H7 (cell line): Measurements from ENCODE around the gene DPYD. TPM values are rescaled to one million over a fixed set of nuclear protein-coding genes. Genes with fewer than 3 reads are reported as not detected.

ENCODE experiments used
- DNase-seq: peaks from one replicate; pipeline ENCODE4 v3.0.0; 2012
- H3K27me3 ChIP-seq: 2 replicates; pipeline ENCODE4 v1.6.0; 2011; ENCODE audit warnings: mild to moderate bottlenecking, low read length; ENCODE audit not compliant: control insufficient read depth, insufficient read depth
- H3K36me3 ChIP-seq: replicated peaks from 2 replicates; pipeline ENCODE4 v1.5.1; 2011; ENCODE audit warnings: low read length; ENCODE audit not compliant: control insufficient read depth, insufficient read depth
- H3K4me3 ChIP-seq: 2 replicates; pipeline ENCODE4 v1.5.1; 2011; ENCODE audit warnings: low read depth, mild to moderate bottlenecking, control low read depth, low read length, moderate library complexity; ENCODE audit not compliant: insufficient read depth
- total RNA-seq: library from RNA; depleted of rRNA; stranded (reverse); fragments of >200 nt; shearing (Covaris generic); gene quantifications from 2 replicates; pipeline ENCODE4 v1.2.3, GENCODE V29; 2014

Gene DPYD
- total RNA-seq, 1 experiment from 2014 or later: 0.59 TPM

DNA sequence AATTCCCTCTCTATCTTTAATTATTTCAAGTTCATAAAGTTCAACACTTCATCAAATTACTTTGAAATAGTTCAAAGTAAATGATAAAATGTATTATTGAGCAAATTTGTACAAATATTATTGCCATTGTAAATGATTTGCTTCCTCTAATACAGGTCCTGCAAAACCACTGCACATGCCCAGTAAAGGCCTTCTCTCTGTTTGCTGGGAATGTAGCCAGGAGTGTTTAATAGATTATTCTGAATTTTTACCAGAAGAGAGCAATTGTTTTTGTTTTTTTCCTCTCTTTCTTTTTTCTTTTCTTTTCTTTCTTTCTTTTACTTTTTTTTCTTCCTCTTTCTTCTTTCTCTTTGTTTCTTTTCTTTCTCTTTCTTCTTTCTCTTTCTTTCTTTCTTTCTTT, 713.0 kb downstream of the DPYD start:
- no peak overlapping the region for H3K4me3 ChIP-seq
- H3K36me3 ChIP-seq: no peaks in the 10 kb centered on the region
- no peak for DNase-seq
- H3K27me3 ChIP-seq: no peaks in the 10 kb centered on the region

DNA sequence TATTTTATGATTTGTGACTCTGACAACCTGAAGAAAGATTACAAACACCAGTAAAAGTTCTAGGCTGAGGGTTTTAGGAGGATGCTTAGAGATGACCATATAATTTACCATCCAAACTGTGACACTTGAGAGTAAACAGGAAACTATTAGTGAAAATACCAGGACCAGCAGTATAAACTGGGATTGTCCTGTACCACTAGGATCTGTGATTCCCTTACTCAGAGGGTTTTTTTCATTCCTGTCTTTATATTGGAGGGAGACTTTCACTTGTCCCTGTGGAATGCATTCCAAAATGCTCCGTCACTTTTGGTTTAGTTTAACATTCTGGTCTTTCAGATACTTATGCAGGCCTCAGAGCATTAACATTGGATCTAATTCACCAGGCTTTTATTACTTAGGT, 716.4 kb downstream of the DPYD start:
- H3K4me3 ChIP-seq: no peak overlapping the region
- no peak for DNase-seq

DNA sequence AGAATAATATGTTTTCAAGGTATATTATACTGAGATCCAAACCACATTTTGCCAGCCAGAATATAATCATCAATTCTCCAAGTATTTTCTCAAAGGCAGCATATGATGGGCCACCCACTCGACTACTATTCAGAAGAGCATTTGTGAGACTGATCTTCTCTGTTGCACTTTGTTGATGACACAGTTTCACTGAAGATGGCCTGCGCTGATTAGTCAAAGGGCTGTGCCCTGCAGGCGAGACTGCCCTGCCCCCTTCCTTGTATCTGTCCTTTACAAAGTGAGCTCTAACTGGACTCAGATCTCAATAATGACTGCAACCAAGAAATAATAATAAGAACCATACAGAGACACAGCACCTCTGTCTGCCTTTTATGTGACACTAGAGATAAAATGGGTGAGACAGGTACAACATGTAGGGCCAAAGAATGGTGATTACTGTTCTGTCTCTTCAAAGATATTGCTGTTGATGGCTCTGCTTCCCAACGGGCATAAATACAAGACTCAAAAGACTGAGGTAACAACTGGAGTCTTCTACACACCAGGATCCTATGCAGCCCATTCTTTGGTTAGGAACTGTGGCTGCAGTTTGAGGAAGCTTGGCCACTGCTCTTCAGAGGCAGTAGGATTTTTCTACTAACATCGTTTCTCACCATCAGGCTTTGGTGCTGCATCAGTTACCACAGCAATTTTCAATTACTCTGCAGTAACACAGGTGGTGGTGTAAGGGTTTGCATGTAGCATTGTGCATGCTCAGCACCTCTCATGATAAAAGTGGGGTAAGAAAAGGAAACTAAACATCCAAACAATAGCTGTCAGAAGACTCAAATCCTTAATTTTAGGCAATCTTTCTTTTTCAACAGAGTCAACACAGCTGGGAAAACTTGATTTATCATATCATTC, 718.1 kb downstream of the DPYD start:
- H3K4me3 ChIP-seq: no peak overlapping the region

More for the DNA sequence above, 716.4 kb downstream of the DPYD start:
- H3K27me3 ChIP-seq: no peaks in the 10 kb centered on the region
- H3K36me3 ChIP-seq: no peaks in the 10 kb centered on the region

DNA sequence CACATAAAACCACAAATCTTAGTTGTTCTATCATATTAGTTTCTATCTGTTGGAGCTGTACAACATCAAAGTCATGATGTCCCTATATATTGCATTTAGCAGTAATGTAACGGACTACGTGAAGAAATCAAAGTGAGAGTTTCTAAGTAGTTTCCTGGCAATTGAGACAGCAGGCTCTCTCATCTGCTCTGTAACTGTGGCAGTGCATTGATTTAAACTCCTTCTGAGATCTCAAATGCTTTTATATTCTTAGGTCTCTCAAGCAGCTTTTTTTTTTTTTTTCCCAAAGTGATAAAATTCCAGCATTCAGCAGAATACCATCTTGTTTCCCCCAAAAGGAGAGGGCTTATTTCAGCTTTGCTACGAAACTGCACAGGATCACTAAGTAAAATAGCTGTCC, 719.2 kb downstream of the DPYD start:
- Histone ChIP-seq H3K27me3 (no peaks in the 10 kb centered on the region), H3K4me3 (no peak overlapping the region), H3K36me3 (no peaks in the 10 kb centered on the region)
- DNase-seq: no peak

More for the DNA sequence above, 718.1 kb downstream of the DPYD start:
- DNase-seq: no peak
- Histone ChIP-seq H3K36me3 (no peaks in the 10 kb centered on the region), H3K27me3 (no peaks in the 10 kb centered on the region)

DNA sequence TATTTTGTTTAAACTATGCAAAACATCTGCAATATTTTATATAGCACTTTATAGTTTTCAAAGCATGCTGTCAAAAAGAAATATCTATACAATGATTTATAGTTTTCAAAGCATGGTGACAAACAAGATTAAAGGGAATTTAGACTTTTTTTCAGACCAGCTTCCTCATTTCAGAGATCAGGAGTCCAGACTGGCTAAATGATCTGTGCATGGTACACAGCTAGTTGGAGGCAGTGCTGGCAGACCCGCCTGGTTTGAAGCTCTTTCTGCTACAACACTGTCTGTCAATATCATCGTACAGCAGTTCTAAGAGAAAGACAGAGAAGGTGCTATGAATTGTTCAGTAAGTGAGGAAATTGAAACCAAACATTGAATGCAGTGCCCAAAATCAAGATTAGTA, 720.2 kb downstream of the DPYD start:
- no peaks in the 10 kb centered on the region for H3K36me3 ChIP-seq
- H3K4me3 ChIP-seq: no peak overlapping the region
- no peaks in the 10 kb centered on the region for H3K27me3 ChIP-seq
- no peak for DNase-seq

DNA sequence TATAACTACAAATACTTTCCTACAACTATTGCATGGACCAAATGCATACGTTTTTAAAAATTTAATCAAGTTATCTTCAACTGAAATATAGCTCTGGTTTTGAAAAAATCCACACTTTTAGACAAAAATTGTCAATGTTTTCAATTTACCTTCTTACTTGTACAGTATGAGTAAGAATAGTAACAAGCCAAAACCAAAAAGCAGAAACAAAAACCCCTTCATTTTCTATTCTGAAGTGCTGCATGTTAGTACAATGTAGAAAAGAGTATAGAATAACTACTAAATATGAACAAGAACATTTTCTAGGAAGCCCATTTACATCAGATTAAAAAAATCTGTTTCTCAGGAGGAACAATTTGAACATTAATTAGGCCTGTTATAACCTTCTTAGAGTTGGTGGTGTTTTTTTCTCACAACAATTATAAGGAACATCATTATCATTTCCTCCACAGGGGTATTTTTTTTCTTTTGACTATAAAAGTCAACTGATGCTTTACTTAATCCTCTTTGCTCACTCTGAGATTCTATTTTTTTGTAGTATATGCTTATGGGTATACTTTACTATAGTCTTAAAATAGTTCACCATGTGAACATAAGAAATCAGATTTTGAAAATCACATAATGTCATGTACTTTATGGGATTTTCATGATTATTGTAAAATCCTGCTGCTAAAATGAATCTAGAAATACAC, 723.9 kb downstream of the DPYD start:
- no peak for DNase-seq
- H3K4me3 ChIP-seq: no peak overlapping the region
- no peaks in the 10 kb centered on the region for H3K27me3 ChIP-seq
- no peaks in the 10 kb centered on the region for H3K36me3 ChIP-seq

DNA sequence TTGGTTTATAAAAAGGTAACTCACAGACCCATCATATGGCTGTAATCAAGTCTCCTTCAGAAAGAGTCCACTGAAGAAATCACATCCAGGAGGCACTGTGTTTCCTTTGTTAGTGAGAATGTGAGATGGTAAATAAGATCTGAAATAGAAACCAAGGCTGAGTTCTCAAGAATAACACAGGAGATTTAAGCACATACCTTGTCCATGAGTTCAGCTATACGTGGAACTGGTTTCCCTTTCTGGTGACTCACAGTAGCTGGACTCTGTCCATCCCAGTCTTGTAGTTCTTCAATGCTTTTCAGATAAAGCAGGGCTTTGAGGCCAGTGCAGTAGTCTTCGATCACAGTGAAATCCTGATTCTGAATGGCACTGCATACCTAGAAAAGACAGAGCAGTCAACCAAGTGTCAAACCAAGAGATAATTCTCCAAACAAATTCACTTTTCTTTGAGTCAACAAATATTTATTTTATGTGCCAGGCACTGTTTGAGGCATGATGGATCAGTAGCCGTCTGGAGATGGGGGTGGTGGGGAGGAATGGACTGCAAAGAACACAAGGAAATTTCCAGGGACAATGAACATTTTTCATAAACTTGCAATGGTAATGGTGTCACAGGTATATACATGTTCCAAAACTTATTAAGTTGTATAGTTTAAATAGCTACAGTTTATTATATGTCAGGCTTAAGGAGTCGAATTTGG, 727.8 kb downstream of the DPYD start:
- no peaks in the 10 kb centered on the region for H3K27me3 ChIP-seq
- DNase-seq: no peak

DNA sequence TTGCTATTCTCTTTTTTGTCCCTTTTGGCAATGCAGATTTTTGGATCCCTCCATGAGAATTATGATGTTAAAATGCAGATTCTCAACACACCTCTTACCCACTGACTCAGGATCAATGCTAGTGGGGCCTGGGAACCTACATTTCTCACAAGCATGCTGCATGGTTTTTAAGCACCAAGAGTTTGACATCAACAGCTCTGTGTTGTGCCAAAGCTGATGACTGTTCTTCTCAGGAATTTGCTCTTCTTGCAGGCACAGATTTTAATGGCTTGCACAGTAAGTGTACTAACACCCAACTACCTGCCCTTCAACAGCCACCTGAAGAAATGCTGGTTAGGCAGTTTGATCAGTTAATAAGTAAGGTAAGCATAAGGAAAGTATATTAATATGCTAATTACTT, 730.5 kb downstream of the DPYD start:
- no peaks in the 10 kb centered on the region for H3K27me3 ChIP-seq
- no peak overlapping the region for H3K4me3 ChIP-seq
- DNase-seq: no peak
- no peaks in the 10 kb centered on the region for H3K36me3 ChIP-seq

More for the DNA sequence above, 727.8 kb downstream of the DPYD start:
- no peaks in the 10 kb centered on the region for H3K36me3 ChIP-seq
- no peak overlapping the region for H3K4me3 ChIP-seq

DNA sequence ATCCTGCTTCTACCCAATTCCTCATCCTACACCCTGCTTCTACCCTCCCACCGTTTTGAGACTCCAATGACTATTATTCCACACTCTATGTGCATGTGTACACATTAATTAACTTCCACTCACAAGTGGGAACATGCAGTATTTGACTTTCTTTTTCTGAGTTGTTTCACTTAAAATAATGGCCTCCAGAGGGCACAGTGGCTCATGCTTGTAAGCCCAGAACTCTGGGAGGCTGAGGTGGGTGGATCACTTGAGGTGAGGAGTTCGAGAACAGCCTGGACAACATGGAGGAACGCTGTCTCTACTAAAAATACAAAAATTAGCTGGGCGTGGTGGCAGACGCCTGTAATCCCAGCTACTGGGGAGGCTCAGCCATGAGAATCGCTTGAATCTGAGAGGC, 734.5 kb downstream of the DPYD start:
- Histone ChIP-seq H3K4me3 (no peak overlapping the region), H3K36me3 (no peaks in the 10 kb centered on the region), H3K27me3 (no peaks in the 10 kb centered on the region)
- no peak for DNase-seq

DNA sequence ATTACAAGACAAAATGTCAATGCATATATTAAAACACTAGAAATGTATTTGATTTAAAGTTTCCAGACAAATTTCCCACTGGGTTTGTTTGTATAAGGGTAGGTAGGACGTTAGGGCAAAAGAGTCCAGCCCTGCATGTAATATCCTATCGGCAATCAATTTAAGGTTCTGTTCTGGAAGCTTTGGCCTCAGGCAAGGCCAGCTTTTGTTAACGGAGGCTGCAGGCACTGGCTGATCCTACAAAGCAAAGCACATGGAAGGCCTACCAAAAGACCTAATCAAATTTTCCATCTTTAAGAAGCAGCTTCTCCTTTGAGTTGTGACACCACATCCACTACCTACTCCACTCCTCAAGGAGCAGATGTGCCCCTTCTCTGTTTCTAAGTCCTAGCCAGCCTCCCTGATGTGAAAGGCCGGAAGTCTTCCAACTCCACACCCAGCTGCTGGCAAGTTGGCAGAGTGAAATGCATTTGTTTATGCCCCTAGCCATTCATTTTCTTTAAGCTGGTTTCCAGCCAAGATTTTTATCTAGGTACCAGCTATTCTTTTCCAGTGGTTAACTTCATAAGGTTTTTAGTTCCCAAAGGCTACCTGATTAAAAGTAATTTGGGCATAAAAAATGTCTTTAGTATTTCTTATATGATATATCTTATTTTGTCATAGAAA, 746.7 kb downstream of the DPYD start:
- Histone ChIP-seq H3K4me3 (no peak overlapping the region), H3K27me3 (no peaks in the 10 kb centered on the region), H3K36me3 (no peaks in the 10 kb centered on the region)
- DNase-seq: no peak

DNA sequence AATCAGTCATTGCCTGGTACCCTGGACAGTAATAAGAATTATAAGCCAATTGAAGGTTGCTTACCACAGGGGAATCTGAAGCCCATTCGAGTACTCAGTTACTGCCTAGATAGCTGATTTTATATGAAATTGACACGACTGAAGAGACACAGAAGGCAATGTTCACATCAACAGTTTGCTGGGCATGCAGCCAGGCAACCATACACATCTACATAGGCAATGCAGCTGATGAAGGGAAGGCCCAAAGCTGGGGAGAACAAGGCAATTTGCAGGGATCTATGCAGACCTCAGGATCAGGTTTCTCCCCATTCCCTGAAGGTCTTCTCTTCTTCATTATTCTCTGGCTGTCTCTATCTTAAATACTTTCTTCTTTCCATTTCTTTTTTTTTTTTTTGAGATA, 750.5 kb downstream of the DPYD start:
- Histone ChIP-seq H3K4me3 (no peak overlapping the region), H3K36me3 (no peaks in the 10 kb centered on the region), H3K27me3 (no peaks in the 10 kb centered on the region)
- no peak for DNase-seq

DNA sequence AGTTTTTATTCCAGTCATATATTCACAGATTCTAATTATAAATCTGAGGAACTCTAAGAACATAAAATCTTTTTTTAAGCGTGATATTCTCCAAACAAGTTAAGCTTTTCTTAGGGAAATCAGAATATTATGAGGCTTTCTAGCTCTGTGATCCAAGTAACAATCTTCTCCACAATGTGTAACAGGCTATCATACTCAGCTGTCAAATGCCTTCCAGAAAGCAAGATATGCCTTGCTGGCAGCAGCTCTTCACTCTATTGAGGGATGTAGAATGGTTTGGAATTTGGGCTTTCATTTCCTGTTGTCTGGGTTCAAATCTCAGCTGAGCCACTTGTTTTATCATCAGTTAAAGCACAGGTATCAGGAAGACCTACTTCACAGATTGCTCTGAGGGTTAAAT, 752.8 kb downstream of the DPYD start:
- Histone ChIP-seq H3K36me3 (no peaks in the 10 kb centered on the region), H3K27me3 (no peaks in the 10 kb centered on the region), H3K4me3 (no peak overlapping the region)
- DNase-seq: no peak

DNA sequence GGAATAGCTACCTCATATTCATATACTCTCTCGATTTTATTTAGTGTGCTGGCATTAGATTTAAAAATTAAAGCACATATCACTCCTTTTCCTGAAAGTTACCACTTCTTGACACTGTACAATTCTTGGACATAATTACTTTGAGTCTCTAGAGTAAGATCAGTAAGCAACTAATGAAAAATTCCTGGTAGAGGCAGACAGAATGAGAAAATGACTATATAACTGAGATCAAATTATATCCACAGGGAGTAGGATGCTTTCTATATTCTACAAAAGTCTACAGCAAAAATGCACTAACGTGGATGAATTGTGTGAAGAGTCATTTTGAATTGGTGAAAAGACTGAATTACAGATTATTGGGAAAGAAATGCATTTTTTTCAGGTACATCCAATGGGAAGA, 753.6 kb downstream of the DPYD start:
- Histone ChIP-seq H3K36me3 (no peaks in the 10 kb centered on the region), H3K27me3 (no peaks in the 10 kb centered on the region), H3K4me3 (no peak overlapping the region)
- DNase-seq: no peak

DNA sequence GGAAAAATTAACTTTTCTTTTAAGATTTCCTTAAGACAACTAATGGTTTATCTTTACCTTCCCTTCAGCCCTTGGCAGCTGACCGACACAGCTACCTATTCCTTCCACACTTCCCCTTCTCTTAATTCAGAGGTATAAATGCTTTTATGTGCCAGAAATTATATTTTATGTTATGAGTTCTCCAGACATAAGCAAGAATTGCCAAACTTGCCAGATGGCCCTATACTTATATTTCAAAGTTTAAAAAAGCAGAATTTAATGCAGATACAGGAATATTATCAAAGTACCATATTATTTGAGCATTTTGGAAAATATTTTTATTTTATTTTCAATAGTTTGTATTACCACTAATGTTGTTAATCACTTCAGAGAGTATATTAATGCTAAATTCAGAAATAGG, 754.2 kb downstream of the DPYD start:
- H3K27me3 ChIP-seq: no peaks in the 10 kb centered on the region
- DNase-seq: no peak
- H3K36me3 ChIP-seq: no peaks in the 10 kb centered on the region
- no peak overlapping the region for H3K4me3 ChIP-seq
